Tibial nerve (tissue), 3 donors: ENCODE results near the gene RNU7-1.

ENCODE experiments used
- CTCF ChIP-seq, 5 experiments: fragments of 200-600 bp in 3 of 5; fragments of 450-650 bp in 2 of 5; sonication (generic) in 3 of 5; IDR thresholded peaks; one replicate each; pipeline ENCODE4 v1.5.1; 2016 to 2019; ENCODE audit warnings: antibody characterized with exemption in 5 of 5, mild to moderate bottlenecking in 3 of 5, moderate library complexity in 2 of 5
- POLR2A ChIP-seq, 2 donors: fragments of 450-650 bp; IDR thresholded peaks; one replicate each; pipeline ENCODE4 v1.6.1; 2017; ENCODE audit warnings: antibody characterized with exemption in 2 of 2, mild to moderate bottlenecking in 2 of 2, moderate library complexity in 2 of 2

- TF ChIP-seq CTCF (IDR thresholded peaks at IDR 0.05) (no peak), POLR2A (IDR thresholded peaks at IDR 0.05) (no peak)
These were observed 4.0 kb downstream of the RNU7-1 start for GRCh38 chr12:6947615-6948014.
